ENCODE results near the gene PVR. TPM values are rescaled to one million over a fixed set of nuclear protein-coding genes. Genes with fewer than 3 reads are reported as not detected.

PVR gene
- total RNA-seq, 1 experiment from 2014 or later: 15.0 TPM

DNA sequence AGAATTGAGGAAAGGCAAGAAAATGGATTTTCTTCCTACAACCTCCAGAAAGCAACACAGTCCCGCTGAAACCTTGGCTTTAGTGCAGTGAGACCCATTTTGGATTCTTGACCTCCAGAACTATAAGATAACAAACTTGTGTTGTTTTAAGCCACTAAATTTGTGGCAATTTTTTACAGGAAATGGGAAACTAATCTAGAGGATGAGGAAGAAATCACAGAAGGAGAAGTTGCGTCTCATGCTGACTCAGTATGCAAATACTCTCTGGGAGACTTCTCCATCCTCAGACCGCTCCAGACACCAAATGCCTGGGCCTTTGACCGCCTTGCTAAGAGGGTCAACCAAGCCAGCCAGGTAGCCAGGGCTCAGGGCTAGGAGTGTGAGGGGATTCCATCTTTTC, 42.2 kb downstream of the PVR start (continued):
- TF ChIP-seq JAZF1 (CRISPR knock-in tag; IDR thresholded peaks at IDR 0.05): no peak

DNA sequence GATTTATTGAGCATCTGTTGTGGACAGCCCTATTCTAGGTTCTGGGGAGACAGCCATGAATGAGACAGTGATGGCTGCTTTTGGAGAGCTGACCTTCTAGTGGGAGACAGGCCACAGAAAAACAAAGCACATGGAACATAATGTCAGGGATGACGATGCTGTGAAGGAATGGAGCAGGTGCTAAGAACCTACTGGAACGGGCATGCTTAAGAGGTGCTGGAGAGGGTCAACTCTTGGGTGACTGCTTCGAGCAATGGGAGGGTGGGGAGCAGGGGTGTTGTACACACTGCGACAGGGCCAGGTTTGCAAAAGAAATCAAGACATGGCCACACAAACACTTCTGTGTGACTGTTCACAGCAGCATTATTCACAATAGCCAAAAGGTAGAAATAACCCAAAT, 43.2 kb downstream of the PVR start:
- Mint-ChIP-seq H3K4me3 (no peak overlapping the region), H3K4me1 (peaks cover 12% of the 10 kb centered on the region), H3K36me3 (no peaks in the 10 kb centered on the region), H3K27me3 (ENCODE audit: low read depth) (no peaks in the 10 kb centered on the region; the same call in 1 of the 2 replicates), H3K27ac (no peak overlapping the region), H3K9me3 (no peaks in the 10 kb centered on the region)
- POLR2A ChIA-PET: no interaction called here
- DNase-seq (ENCODE audit: low spot score): no peak
- ATAC-seq: no peak
- CTCF ChIA-PET: interaction anchor here (1.8 kb wide), 1 partner anchor 37 kb away, joined by 7 read pairs; no protein-coding TSS in a partner anchor
- TF ChIP-seq NFATC4 (CRISPR knock-in tag; IDR thresholded peaks at IDR 0.05) (no peak), GTF2I (CRISPR knock-in tag; conservative IDR thresholded peaks at IDR 0.05) (no peak), CREB1 (CRISPR knock-in tag; IDR thresholded peaks at IDR 0.05) (no peak)
- TF ChIP-seq, protein P1, sequence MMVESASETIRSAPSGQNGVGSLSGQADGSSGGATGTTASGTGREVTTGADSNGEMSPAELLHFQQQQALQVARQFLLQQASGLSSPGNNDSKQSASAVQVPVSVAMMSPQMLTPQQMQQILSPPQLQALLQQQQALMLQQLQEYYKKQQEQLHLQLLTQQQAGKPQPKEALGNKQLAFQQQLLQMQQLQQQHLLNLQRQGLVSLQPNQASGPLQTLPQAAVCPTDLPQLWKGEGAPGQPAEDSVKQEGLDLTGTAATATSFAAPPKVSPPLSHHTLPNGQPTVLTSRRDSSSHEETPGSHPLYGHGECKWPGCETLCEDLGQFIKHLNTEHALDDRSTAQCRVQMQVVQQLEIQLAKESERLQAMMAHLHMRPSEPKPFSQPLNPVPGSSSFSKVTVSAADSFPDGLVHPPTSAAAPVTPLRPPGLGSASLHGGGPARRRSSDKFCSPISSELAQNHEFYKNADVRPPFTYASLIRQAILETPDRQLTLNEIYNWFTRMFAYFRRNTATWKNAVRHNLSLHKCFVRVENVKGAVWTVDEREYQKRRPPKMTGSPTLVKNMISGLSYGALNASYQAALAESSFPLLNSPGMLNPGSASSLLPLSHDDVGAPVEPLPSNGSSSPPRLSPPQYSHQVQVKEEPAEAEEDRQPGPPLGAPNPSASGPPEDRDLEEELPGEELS (CRISPR knock-in tag; IDR thresholded peaks at IDR 0.05): no peak

DNA sequence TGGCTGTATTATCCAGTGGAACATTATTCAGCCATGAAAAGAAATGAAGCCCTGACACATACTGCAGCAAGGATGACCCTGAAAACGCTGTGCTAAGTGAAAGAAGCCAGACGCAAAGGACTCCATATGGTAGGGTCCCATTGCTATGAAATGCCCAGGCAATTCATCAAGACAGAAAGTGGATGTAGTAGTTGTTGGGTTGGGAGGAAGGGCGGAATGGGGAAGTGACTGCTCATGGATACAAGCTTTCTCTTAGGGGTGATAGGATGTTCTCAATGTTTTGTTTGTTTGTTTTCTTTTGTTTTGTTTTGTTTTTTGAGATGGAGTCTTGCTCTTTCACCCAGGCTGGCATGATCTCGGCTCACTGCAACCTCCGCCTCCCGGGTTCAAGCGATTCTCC, 44.2 kb downstream of the PVR start:
- Mint-ChIP-seq H3K4me3 (no peak overlapping the region), H3K9me3 (no peaks in the 10 kb centered on the region), H3K4me1 (peaks cover 22% of the 10 kb centered on the region), H3K27me3 (ENCODE audit: low read depth) (no peaks in the 10 kb centered on the region; the same call in 1 of the 2 replicates), H3K36me3 (no peaks in the 10 kb centered on the region), H3K27ac (no peak overlapping the region)
- CTCF ChIA-PET: interaction anchor here (0.8 to 5.8 kb wide), 3 partner anchors 65 to 96 kb away, joined by 3 to 128 read pairs (median 22); no protein-coding TSS in a partner anchor
- ATAC-seq: no peak
- no peak for DNase-seq (ENCODE audit: low spot score)
- POLR2A ChIA-PET: no interaction called here
- TF ChIP-seq CBFB (CRISPR knock-in tag; IDR thresholded peaks at IDR 0.05; ENCODE audit: low read depth): no peak
- no peak for TF ChIP-seq RORB (CRISPR knock-in tag; IDR thresholded peaks at IDR 0.05)
- no peak for TF ChIP-seq MYBL2 (CRISPR knock-in tag; IDR thresholded peaks at IDR 0.05)
- TF ChIP-seq, protein P2, sequence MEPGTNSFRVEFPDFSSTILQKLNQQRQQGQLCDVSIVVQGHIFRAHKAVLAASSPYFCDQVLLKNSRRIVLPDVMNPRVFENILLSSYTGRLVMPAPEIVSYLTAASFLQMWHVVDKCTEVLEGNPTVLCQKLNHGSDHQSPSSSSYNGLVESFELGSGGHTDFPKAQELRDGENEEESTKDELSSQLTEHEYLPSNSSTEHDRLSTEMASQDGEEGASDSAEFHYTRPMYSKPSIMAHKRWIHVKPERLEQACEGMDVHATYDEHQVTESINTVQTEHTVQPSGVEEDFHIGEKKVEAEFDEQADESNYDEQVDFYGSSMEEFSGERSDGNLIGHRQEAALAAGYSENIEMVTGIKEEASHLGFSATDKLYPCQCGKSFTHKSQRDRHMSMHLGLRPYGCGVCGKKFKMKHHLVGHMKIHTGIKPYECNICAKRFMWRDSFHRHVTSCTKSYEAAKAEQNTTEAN (CRISPR knock-in tag; IDR thresholded peaks at IDR 0.05): no peak
- TF ChIP-seq, protein P3, sequence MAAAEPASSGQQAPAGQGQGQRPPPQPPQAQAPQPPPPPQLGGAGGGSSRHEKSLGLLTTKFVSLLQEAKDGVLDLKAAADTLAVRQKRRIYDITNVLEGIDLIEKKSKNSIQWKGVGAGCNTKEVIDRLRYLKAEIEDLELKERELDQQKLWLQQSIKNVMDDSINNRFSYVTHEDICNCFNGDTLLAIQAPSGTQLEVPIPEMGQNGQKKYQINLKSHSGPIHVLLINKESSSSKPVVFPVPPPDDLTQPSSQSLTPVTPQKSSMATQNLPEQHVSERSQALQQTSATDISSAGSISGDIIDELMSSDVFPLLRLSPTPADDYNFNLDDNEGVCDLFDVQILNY (CRISPR knock-in tag; IDR thresholded peaks at IDR 0.05): no peak
- TF ChIP-seq, protein P4, sequence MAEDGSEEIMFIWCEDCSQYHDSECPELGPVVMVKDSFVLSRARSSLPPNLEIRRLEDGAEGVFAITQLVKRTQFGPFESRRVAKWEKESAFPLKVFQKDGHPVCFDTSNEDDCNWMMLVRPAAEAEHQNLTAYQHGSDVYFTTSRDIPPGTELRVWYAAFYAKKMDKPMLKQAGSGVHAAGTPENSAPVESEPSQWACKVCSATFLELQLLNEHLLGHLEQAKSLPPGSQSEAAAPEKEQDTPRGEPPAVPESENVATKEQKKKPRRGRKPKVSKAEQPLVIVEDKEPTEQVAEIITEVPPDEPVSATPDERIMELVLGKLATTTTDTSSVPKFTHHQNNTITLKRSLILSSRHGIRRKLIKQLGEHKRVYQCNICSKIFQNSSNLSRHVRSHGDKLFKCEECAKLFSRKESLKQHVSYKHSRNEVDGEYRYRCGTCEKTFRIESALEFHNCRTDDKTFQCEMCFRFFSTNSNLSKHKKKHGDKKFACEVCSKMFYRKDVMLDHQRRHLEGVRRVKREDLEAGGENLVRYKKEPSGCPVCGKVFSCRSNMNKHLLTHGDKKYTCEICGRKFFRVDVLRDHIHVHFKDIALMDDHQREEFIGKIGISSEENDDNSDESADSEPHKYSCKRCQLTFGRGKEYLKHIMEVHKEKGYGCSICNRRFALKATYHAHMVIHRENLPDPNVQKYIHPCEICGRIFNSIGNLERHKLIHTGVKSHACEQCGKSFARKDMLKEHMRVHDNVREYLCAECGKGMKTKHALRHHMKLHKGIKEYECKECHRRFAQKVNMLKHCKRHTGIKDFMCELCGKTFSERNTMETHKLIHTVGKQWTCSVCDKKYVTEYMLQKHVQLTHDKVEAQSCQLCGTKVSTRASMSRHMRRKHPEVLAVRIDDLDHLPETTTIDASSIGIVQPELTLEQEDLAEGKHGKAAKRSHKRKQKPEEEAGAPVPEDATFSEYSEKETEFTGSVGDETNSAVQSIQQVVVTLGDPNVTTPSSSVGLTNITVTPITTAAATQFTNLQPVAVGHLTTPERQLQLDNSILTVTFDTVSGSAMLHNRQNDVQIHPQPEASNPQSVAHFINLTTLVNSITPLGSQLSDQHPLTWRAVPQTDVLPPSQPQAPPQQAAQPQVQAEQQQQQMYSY (CRISPR knock-in tag; IDR thresholded peaks at IDR 0.05): no peak
- TF ChIP-seq ZNF416 (CRISPR knock-in tag; IDR thresholded peaks at IDR 0.05): no peak
- TF ChIP-seq, protein P5, sequence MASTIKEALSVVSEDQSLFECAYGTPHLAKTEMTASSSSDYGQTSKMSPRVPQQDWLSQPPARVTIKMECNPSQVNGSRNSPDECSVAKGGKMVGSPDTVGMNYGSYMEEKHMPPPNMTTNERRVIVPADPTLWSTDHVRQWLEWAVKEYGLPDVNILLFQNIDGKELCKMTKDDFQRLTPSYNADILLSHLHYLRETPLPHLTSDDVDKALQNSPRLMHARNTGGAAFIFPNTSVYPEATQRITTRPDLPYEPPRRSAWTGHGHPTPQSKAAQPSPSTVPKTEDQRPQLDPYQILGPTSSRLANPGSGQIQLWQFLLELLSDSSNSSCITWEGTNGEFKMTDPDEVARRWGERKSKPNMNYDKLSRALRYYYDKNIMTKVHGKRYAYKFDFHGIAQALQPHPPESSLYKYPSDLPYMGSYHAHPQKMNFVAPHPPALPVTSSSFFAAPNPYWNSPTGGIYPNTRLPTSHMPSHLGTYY (CRISPR knock-in tag; IDR thresholded peaks at IDR 0.05): no peak
- TF ChIP-seq TP53 (CRISPR knock-in tag; IDR thresholded peaks at IDR 0.05): no peak
- no peak for TF ChIP-seq ZNF138 (CRISPR knock-in tag; conservative IDR thresholded peaks at IDR 0.05)
- TF ChIP-seq JAZF1 (CRISPR knock-in tag; IDR thresholded peaks at IDR 0.05): no peak
- TF ChIP-seq, protein P6, sequence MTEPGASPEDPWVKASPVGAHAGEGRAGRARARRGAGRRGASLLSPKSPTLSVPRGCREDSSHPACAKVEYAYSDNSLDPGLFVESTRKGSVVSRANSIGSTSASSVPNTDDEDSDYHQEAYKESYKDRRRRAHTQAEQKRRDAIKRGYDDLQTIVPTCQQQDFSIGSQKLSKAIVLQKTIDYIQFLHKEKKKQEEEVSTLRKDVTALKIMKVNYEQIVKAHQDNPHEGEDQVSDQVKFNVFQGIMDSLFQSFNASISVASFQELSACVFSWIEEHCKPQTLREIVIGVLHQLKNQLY (CRISPR knock-in tag; IDR thresholded peaks at IDR 0.05): no peak
- TF ChIP-seq NR3C1 (CRISPR knock-in tag; conservative IDR thresholded peaks at IDR 0.05; ENCODE audit: low read depth): no peak
- TF ChIP-seq ZNF423 (CRISPR knock-in tag; IDR thresholded peaks at IDR 0.05): no peak
- no peak for TF ChIP-seq PRRX2 (CRISPR knock-in tag; IDR thresholded peaks at IDR 0.05)
- TF ChIP-seq, protein P7, sequence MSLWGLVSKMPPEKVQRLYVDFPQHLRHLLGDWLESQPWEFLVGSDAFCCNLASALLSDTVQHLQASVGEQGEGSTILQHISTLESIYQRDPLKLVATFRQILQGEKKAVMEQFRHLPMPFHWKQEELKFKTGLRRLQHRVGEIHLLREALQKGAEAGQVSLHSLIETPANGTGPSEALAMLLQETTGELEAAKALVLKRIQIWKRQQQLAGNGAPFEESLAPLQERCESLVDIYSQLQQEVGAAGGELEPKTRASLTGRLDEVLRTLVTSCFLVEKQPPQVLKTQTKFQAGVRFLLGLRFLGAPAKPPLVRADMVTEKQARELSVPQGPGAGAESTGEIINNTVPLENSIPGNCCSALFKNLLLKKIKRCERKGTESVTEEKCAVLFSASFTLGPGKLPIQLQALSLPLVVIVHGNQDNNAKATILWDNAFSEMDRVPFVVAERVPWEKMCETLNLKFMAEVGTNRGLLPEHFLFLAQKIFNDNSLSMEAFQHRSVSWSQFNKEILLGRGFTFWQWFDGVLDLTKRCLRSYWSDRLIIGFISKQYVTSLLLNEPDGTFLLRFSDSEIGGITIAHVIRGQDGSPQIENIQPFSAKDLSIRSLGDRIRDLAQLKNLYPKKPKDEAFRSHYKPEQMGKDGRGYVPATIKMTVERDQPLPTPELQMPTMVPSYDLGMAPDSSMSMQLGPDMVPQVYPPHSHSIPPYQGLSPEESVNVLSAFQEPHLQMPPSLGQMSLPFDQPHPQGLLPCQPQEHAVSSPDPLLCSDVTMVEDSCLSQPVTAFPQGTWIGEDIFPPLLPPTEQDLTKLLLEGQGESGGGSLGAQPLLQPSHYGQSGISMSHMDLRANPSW (CRISPR knock-in tag; conservative IDR thresholded peaks at IDR 0.05; ENCODE audit: low read depth): no peak
- no peak for TF ChIP-seq MXD4 (CRISPR knock-in tag; IDR thresholded peaks at IDR 0.05; ENCODE audit: borderline replicate concordance)
